Right atrium auricular region (tissue), 2 donors: ENCODE results near the gene ARSD. TPM values are rescaled to one million over a fixed set of nuclear protein-coding genes. Genes with fewer than 3 reads are reported as not detected.

ENCODE experiments used
- DNase-seq: peaks from one replicate; pipeline ENCODE4 v3.0.0-alpha.2; 2019; ENCODE audit warnings: low spot score
- H3K27ac ChIP-seq, 2 donors: fragments of 200-600 bp; sonication (generic); 1 replicate in 1 of 2; 2 replicates in 1 of 2; pipeline ENCODE4 v1.5.1; 2016 to 2019
- H3K27me3 ChIP-seq, 2 donors: fragments of 200-600 bp; sonication (generic); one replicate each; pipeline versions ENCODE4 v1.5.1 to v1.6.0; 2017 to 2019
- H3K36me3 ChIP-seq: fragments of 200-600 bp; sonication (generic); one replicate; pipeline ENCODE4 v1.5.1; 2016
- H3K4me1 ChIP-seq, 2 donors: fragments of 200-600 bp; sonication (generic); one replicate each; pipeline versions ENCODE4 v1.5.1 to v1.6.0; 2017 to 2019
- H3K4me3 ChIP-seq, 2 donors: fragments of 200-600 bp; sonication (generic); 1 replicate in 1 of 2; 2 replicates in 1 of 2; pipeline ENCODE4 v1.5.1; 2017 to 2019; ENCODE audit warnings: mild to moderate bottlenecking in 1 of 2, moderate library complexity in 1 of 2
- H3K9me3 ChIP-seq, 2 donors: fragments of 200-600 bp; sonication (generic); one replicate each; pipeline ENCODE4 v1.5.1; 2019
- total RNA-seq, 2 donors: library from RNA; depleted of rRNA; stranded (reverse); fragments of >200 nt; gene quantifications; one replicate each; pipeline ENCODE4 v1.1.0, GENCODE V29; 2016
- TF ChIP-seq, protein P1 (sequence below), 2 donors: fragments of 200-600 bp; sonication (generic); IDR thresholded peaks; one replicate each; pipeline ENCODE4 v1.5.1; 2019; ENCODE audit warnings: antibody characterized with exemption in 2 of 2

ARSD gene
- total RNA-seq, 2 donors from 2014 or later: 6.1 to 10.0 TPM

DNA sequence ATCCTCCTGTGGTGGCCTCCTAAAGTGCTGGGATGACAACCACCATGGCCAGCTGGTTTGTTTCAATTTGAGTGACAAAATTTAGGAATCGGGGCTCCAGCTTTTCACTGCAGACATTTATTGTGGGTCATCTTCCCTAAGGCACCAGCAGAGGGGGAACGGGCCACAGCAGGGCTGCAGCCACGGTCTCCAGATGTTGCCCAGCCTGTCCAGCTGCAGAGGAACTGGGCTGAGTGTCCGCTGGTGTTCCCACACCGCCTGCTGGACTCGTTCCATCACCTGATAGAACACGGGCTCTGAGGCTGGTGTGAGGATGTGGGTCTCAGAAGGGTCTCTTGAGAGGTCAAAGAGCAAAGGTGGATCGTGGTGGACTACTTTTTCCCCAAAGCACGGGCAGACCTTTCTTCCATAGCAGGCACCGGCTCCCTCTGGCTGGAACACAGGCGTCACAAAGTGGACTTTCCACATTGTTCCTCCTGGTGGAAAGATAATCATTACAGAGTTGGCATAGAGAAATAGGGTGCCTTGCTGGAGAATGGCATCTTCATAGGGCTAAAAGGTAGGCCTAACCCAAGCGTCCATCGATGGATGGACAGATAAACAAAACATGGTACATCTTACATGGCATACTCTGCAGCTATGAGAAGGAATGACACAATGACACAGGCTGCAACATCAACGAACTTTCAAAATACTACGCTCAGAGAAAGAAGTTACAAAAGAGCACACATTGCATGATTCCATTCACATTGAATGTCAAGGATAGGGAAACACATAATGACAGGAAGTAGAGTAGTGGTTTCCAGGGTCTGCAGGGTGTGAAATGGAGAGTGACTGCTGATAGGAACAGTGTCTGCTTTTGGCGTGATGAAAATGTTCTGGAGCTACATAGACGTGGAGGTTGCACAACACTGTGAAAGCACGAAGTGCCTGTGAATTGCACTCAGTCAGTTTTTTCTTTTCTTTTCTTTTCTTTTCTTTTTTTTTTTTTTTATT lies 5.9 kb upstream of the ARSD start:
- TF ChIP-seq, protein P1, sequence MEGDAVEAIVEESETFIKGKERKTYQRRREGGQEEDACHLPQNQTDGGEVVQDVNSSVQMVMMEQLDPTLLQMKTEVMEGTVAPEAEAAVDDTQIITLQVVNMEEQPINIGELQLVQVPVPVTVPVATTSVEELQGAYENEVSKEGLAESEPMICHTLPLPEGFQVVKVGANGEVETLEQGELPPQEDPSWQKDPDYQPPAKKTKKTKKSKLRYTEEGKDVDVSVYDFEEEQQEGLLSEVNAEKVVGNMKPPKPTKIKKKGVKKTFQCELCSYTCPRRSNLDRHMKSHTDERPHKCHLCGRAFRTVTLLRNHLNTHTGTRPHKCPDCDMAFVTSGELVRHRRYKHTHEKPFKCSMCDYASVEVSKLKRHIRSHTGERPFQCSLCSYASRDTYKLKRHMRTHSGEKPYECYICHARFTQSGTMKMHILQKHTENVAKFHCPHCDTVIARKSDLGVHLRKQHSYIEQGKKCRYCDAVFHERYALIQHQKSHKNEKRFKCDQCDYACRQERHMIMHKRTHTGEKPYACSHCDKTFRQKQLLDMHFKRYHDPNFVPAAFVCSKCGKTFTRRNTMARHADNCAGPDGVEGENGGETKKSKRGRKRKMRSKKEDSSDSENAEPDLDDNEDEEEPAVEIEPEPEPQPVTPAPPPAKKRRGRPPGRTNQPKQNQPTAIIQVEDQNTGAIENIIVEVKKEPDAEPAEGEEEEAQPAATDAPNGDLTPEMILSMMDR (IDR thresholded peaks at IDR 0.05): no peak

DNA sequence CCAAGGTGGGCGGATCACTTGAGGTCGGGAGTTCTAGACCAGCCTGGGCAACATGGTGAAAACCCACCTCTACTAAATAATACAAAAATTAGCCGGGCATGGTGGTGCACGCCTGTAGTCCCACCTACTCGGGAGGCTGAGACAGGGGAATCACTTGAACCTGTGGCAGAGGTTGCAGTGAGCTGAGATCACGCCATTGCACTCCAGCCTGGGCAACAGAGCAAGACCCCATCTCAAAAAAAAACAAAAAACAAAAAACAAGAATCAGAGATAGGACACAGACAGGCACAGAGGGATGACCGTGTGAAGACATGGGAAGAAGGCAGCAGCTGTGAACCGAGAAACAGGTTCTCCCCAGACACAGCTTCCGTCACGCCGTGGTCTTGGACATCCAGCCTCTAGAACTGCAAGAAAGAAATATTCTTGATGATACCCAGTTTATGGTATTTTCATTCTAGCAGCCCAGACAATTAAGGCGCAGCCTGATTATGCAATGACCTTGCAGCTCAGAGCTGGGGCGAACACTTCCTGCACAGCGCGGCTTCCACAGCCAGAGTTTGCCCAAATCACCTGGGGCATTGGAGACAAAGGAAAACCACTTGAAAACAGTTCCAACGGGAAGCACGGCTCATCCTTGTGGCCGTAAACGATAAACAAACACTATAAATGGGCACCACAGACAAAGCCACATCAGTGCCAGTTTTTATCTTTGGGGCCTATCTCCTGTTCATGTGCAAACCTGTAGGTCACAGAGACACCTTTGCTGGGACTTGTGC lies 4.2 kb upstream of the ARSD start:
- Histone ChIP-seq H3K4me3 (no peak overlapping the region), H3K9me3 (peaks cover 0 to 13% of the 10 kb centered on the region in 2 donors), H3K27ac (no peak overlapping the region), H3K36me3 (no peaks in the 10 kb centered on the region), H3K27me3 (no peaks in the 10 kb centered on the region), H3K4me1 (peaks cover 0 to 5% of the 10 kb centered on the region in 2 donors)
- TF ChIP-seq, protein P1 (IDR thresholded peaks at IDR 0.05): no peak
- no peak for DNase-seq

More for the DNA sequence above, 5.9 kb upstream of the ARSD start:
- no peaks in the 10 kb centered on the region for H3K36me3 ChIP-seq
- no peak for DNase-seq
- no peaks in the 10 kb centered on the region for H3K4me1 ChIP-seq
- H3K9me3 ChIP-seq: peaks cover 0 to 13% of the 10 kb centered on the region in 2 donors
- no peak overlapping the region for H3K4me3 ChIP-seq
- no peak overlapping the region for H3K27ac ChIP-seq
- H3K27me3 ChIP-seq: no peaks in the 10 kb centered on the region

DNA sequence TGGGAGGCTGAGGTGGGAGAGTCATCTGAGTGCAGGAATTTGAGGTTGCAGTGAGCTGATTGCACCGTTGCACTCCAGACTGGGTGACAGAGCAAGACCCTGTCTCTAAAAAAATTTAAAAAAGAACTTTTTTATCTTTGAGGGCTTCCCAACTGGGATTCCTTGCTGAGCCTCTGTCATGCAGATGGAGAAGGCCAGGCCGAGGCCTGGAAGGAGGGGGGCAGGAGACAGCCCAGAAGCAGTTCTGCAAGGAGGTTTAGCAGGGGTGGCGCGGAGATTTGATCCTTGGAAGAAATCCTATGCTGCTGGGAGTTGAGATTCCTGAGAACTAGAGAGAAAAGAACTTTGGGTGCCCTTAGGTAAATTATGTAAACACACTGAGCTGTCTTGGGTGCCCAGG lies 2.5 kb upstream of the ARSD start:
- Histone ChIP-seq H3K36me3 (no peaks in the 10 kb centered on the region), H3K4me3 (no peak overlapping the region), H3K27me3 (no peaks in the 10 kb centered on the region), H3K9me3 (peaks cover 0 to 13% of the 10 kb centered on the region in 2 donors), H3K27ac (no peak overlapping the region), H3K4me1 (peaks cover 0 to 5% of the 10 kb centered on the region in 2 donors)
- TF ChIP-seq, protein P1 (IDR thresholded peaks at IDR 0.05): no peak
- DNase-seq: no peak

DNA sequence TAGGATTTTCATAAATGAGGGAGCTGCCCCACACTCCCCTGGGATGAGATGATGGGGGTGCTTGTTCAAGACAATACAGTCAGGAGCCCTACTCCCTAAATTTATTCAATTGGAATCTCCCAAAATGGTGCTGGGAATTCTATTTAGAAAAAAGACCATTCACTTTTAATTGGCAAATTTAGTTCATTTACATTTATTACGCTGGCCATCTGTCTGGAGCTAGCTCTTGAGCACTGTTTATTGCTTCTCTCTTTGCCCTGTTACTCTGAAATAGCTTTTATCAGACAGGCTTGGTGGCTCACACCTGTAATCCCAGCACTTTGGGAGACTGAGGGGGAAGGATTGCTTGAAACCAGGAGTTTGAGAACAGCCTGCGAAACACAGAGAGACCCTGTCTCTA lies 2.0 kb upstream of the ARSD start:
- Histone ChIP-seq H3K4me1 (peaks cover 0 to 5% of the 10 kb centered on the region in 2 donors), H3K27me3 (no peaks in the 10 kb centered on the region), H3K9me3 (peaks cover 0 to 13% of the 10 kb centered on the region in 2 donors), H3K27ac (no peak overlapping the region), H3K4me3 (no peak overlapping the region), H3K36me3 (no peaks in the 10 kb centered on the region)
- DNase-seq: no peak
- TF ChIP-seq, protein P1 (IDR thresholded peaks at IDR 0.05): no peak

DNA sequence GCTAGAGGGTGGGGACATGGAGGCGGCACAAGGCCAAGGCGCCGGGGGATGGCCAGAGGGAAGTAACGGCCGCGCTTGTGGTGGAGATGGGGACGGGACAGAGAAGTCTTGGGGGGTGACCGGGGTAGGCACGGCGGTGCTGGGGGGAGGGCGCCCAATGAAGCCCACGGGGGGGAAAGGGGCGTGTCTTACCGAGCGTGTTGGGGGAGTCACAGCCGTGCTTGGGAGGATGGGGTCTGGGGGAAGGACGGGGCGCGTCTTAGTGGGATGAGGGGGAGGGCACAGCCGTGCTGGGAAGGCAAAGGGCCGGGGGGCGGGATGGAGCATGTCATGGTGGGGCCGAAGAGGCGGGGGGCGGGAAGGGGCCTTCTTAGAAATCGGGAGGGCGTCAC lies 952 bp downstream of the ARSD start:
- DNase-seq: peak; percentile 59
- peak overlapping the region; percentile 69 to 73 for H3K4me3 ChIP-seq
- no peaks in the 10 kb centered on the region for H3K27me3 ChIP-seq
- H3K27ac ChIP-seq: peak overlapping the region; percentile 93 to 95
- no peaks in the 10 kb centered on the region for H3K36me3 ChIP-seq
- H3K4me1 ChIP-seq: peaks cover 0 to 5% of the 10 kb centered on the region in 2 donors
- peaks cover 0 to 13% of the 10 kb centered on the region in 2 donors for H3K9me3 ChIP-seq
- TF ChIP-seq, protein P1 (IDR thresholded peaks at IDR 0.05): no peak
